H1 (cell line): Measurements from ENCODE around the gene PDIA5. TPM values are rescaled to one million over a fixed set of nuclear protein-coding genes. Genes with fewer than 3 reads are reported as not detected.
A peak's percentile ranks its signal among the peaks of the same experiment; 100 is the strongest.

Source experiments
- CTCF ChIA-PET: fragments of 300-600 bp; sonication (Branson Sonifier 250); formaldehyde crosslinking; loops from one replicate; lab custom pipeline; 2021; ENCODE audit not compliant: partially characterized antibody; lab: Charles Lee
- POLR2A ChIA-PET: fragments of 300-600 bp; sonication (Branson Sonifier 250); formaldehyde crosslinking; loops from one replicate; lab custom pipeline; 2021; ENCODE audit warnings: inconsistent platforms; ENCODE audit not compliant: partially characterized antibody; lab: Charles Lee
- DNase-seq, 2 experiments: peaks; one replicate each; pipeline versions ENCODE4 v3.0.0 to v3.0.0-alpha.2; 2010 to 2022; ENCODE audit warnings: low spot score in 2 of 2, low read depth in 1 of 2, mixed read lengths in 1 of 2
- FAIRE-seq: peaks from 2 replicates; lab custom pipeline; 2011; peaks lifted over from hg19 to GRCh38; lab: Jason Lieb, UNC
- H2AFZ ChIP-seq: 2 replicates; pipeline ENCODE4 v1.8.1; 2012; ENCODE audit warnings: low read length, inconsistent platforms
- H2AK5ac ChIP-seq: 2 replicates; pipeline ENCODE4 v1.6.1; 2013; ENCODE audit warnings: low read depth, low read length
- H2BK120ac ChIP-seq: replicated peaks from 2 replicates; pipeline ENCODE3; 2013; ENCODE audit warnings: low read depth, low read length, inconsistent platforms
- H2BK12ac ChIP-seq: 2 replicates; pipeline ENCODE4 v1.6.1; 2013; ENCODE audit warnings: low read depth, low read length
- H2BK15ac ChIP-seq: 2 replicates; pipeline ENCODE4 v1.6.1; 2013; ENCODE audit warnings: low read length
- H2BK20ac ChIP-seq: 2 replicates; pipeline ENCODE4 v1.6.1; 2013; ENCODE audit warnings: low read length
- H2BK5ac ChIP-seq: 2 replicates; pipeline ENCODE4 v1.6.1; 2013; ENCODE audit warnings: low read depth, low read length
- H3K14ac ChIP-seq: 2 replicates; pipeline ENCODE4 v1.6.1; 2013; ENCODE audit warnings: inconsistent platforms; ENCODE audit not compliant: insufficient read length
- H3K18ac ChIP-seq: 2 replicates; pipeline ENCODE4 v1.6.1; 2013; ENCODE audit warnings: low read length; ENCODE audit errors: extremely low read depth
- H3K23ac ChIP-seq: 2 replicates; pipeline ENCODE4 v1.6.1; 2013; ENCODE audit warnings: inconsistent platforms; ENCODE audit not compliant: insufficient read length
- H3K23me2 ChIP-seq: 2 replicates; pipeline ENCODE4 v1.6.1; 2013; ENCODE audit warnings: low read depth, low read length
- H3K27ac ChIP-seq: 2 replicates; pipeline ENCODE4 v1.6.1; 2011; ENCODE audit warnings: low read depth, low read length, inconsistent platforms
- H3K27me3 ChIP-seq, 4 experiments: replicated peaks in 1 of 4; 1 replicate in 1 of 4; 2 replicates in 3 of 4; pipeline versions ENCODE4 v1.6.1 to v1.8.1; 2011 to 2013; ENCODE audit warnings: low read length in 3 of 4, mild to moderate bottlenecking in 3 of 4, inconsistent platforms in 2 of 4, mixed read lengths in 2 of 4, moderate library complexity in 1 of 4; ENCODE audit not compliant: control insufficient read depth in 3 of 4, insufficient read depth in 3 of 4; ENCODE audit errors: extremely low read depth in 1 of 4
- H3K36me3 ChIP-seq, 4 experiments: 2 replicates each; pipeline versions ENCODE4 v1.6.1 to v1.8.1; 2011 to 2013; ENCODE audit warnings: mild to moderate bottlenecking in 4 of 4, low read length in 3 of 4, moderate library complexity in 2 of 4, control low read depth in 1 of 4, inconsistent platforms in 1 of 4; ENCODE audit not compliant: insufficient read depth in 4 of 4, control insufficient read depth in 2 of 4
- H3K4ac ChIP-seq: replicated peaks from 2 replicates; pipeline ENCODE3; 2013; ENCODE audit warnings: low read length, low read depth, mixed read lengths, inconsistent platforms; ENCODE audit not compliant: insufficient read length
- H3K4me1 ChIP-seq, 4 experiments: replicated peaks in 1 of 4; 1 replicate in 1 of 4; 2 replicates in 3 of 4; pipeline versions ENCODE4 v1.6.1 to v1.8.1; 2011 to 2013; ENCODE audit warnings: low read length in 3 of 4, inconsistent platforms in 2 of 4, mixed read lengths in 1 of 4; ENCODE audit not compliant: insufficient read depth in 4 of 4, control insufficient read depth in 3 of 4
- H3K4me2 ChIP-seq, 2 experiments: 2 replicates each; pipeline versions ENCODE4 v1.6.1 to v1.8.1; 2011 to 2013; ENCODE audit warnings: low read depth in 2 of 2, low read length in 2 of 2, control low read depth in 1 of 2, inconsistent platforms in 1 of 2, mild to moderate bottlenecking in 1 of 2; ENCODE audit not compliant: insufficient read depth in 1 of 2
- H3K4me3 ChIP-seq, 4 experiments: fragments of 200-600, 300-600 bp in 1 of 4; sonication (generic), shearing (Covaris generic), sonication (Bioruptor Twin) in 1 of 4; 2 replicates each; pipeline versions ENCODE4 v1.5.1 to v1.8.1; 2011 to 2016; ENCODE audit warnings: low read length in 4 of 4, low read depth in 3 of 4, control low read depth in 2 of 4, inconsistent platforms in 2 of 4, mild to moderate bottlenecking in 2 of 4, mixed read lengths in 1 of 4, moderate library complexity in 1 of 4; ENCODE audit not compliant: insufficient read depth in 2 of 4; ENCODE audit errors: extremely low read depth in 1 of 4
- H3K56ac ChIP-seq: replicated peaks from 2 replicates; pipeline ENCODE3; 2013; ENCODE audit warnings: low read depth, mild to moderate bottlenecking, mixed read lengths, low read length, inconsistent platforms; ENCODE audit not compliant: insufficient read length
- H3K79me1 ChIP-seq: 2 replicates; pipeline ENCODE4 v1.6.1; 2013; ENCODE audit warnings: low read depth, low read length, control low read depth
- H3K79me2 ChIP-seq, 2 experiments: 2 replicates each; pipeline versions ENCODE4 v1.6.1 to v1.8.1; 2012 to 2013; ENCODE audit warnings: low read length in 2 of 2, mild to moderate bottlenecking in 2 of 2, inconsistent platforms in 1 of 2; ENCODE audit not compliant: insufficient read depth in 2 of 2, control insufficient read depth in 1 of 2
- H3K9ac ChIP-seq, 4 experiments: replicated peaks in 1 of 4; 1 replicate in 1 of 4; 2 replicates in 3 of 4; pipeline versions ENCODE4 v1.6.1 to v1.8.1; 2011 to 2013; ENCODE audit warnings: low read depth in 3 of 4, low read length in 3 of 4, control low read depth in 2 of 4, mild to moderate bottlenecking in 2 of 4, moderate library complexity in 2 of 4, inconsistent platforms in 1 of 4; ENCODE audit errors: extremely low read depth in 1 of 4
- H3K9me3 ChIP-seq, 2 experiments: 2 replicates each; pipeline versions ENCODE4 v1.6.1 to v1.8.1; 2012 to 2013; ENCODE audit warnings: mild to moderate bottlenecking in 2 of 2, moderate library complexity in 2 of 2, control low read depth in 1 of 2, inconsistent platforms in 1 of 2, low read depth in 1 of 2, low read length in 1 of 2, mixed read lengths in 1 of 2; ENCODE audit not compliant: insufficient read depth in 2 of 2
- H4K20me1 ChIP-seq, 2 experiments: replicated peaks in 1 of 2; 2 replicates each; pipeline versions ENCODE3 to v1.8.1; 2011 to 2013; ENCODE audit warnings: inconsistent platforms in 2 of 2, low read length in 2 of 2, mild to moderate bottlenecking in 1 of 2; ENCODE audit not compliant: insufficient read depth in 2 of 2, control insufficient read depth in 1 of 2
- H4K5ac ChIP-seq: 2 replicates; pipeline ENCODE4 v1.6.1; 2013; ENCODE audit warnings: low read length, low read depth, mixed read lengths, inconsistent platforms; ENCODE audit not compliant: insufficient read length
- H4K8ac ChIP-seq: 2 replicates; pipeline ENCODE4 v1.8.0; 2013; ENCODE audit warnings: mild to moderate bottlenecking, moderate library complexity, low read length, inconsistent platforms; ENCODE audit not compliant: insufficient read depth; ENCODE audit errors: extremely low read depth
- H4K91ac ChIP-seq: replicated peaks from 2 replicates; pipeline ENCODE3; 2013; ENCODE audit warnings: low read length, mixed read lengths, inconsistent platforms; ENCODE audit not compliant: insufficient read length
- ASH2L ChIP-seq: fragments of 200-600, 300-600 bp; sonication (generic); IDR thresholded peaks from one replicate; pipeline ENCODE4 v1.7.1; 2017; ENCODE audit warnings: low read length
- HDAC2 ChIP-seq, 2 experiments: fragments of 300-600 bp in 1 of 2; sonication (generic) in 1 of 2; IDR thresholded peaks; 2 replicates each; pipeline ENCODE4 v1.6.1; 2011 to 2012; ENCODE audit warnings: low read depth in 2 of 2, low read length in 2 of 2, mild to moderate bottlenecking in 2 of 2, moderate library complexity in 2 of 2, borderline replicate concordance in 1 of 2, inconsistent platforms in 1 of 2
- HDAC6 ChIP-seq: IDR thresholded peaks from one replicate; pipeline ENCODE4 v1.7.1; 2012; ENCODE audit warnings: low read depth, mild to moderate bottlenecking, inconsistent platforms, low read length, moderate library complexity
- KDM4A ChIP-seq: IDR thresholded peaks from one replicate; pipeline ENCODE4 v1.7.1; 2012; ENCODE audit warnings: low read depth, mild to moderate bottlenecking, moderate library complexity, low read length, inconsistent platforms; ENCODE audit not compliant: severe bottlenecking
- MAX ChIP-seq: IDR thresholded peaks from 2 replicates; pipeline ENCODE4 v1.6.1; 2012; ENCODE audit warnings: inconsistent platforms
- NRF1 ChIP-seq: IDR thresholded peaks from 2 replicates; pipeline ENCODE4 v1.6.1; 2011; ENCODE audit warnings: mild to moderate bottlenecking, low read depth, low read length, improper control_type of control experiment
- RBBP5 ChIP-seq: IDR thresholded peaks from 2 replicates; pipeline ENCODE4 v1.7.1; 2012; ENCODE audit warnings: low read depth, mild to moderate bottlenecking, inconsistent platforms, low read length, moderate library complexity, borderline replicate concordance
- RNF2 ChIP-seq: fragments of 200-900, 300-1000 bp; sonication (generic); IDR thresholded peaks from 2 replicates; pipeline ENCODE4 v1.7.1; 2016; ENCODE audit warnings: borderline replicate concordance, low read depth, mild to moderate bottlenecking, antibody characterized with exemption, low read length; ENCODE audit not compliant: poor library complexity, severe bottlenecking; ENCODE audit errors: missing control alignments
- SP2 ChIP-seq: IDR thresholded peaks from 2 replicates; pipeline ENCODE4 v1.6.1; 2012; ENCODE audit warnings: mild to moderate bottlenecking, low read length, inconsistent platforms
- TEAD4 ChIP-seq: IDR thresholded peaks from 2 replicates; pipeline ENCODE4 v1.6.1; 2012; ENCODE audit warnings: low read depth, low read length, inconsistent platforms, mixed read lengths
- YY1 ChIP-seq: IDR thresholded peaks from 2 replicates; pipeline ENCODE4 v1.6.1; 2011; ENCODE audit warnings: low read depth, mild to moderate bottlenecking, low read length
- WGBS, 2 experiments: shearing (Covaris generic) in 1 of 2; methylation state at CpG; one replicate each; pipeline versions ENCODE4 v1.1.6 to v1.1.7; 2013 to 2015; ENCODE audit warnings: low lambda C conversion rate in 2 of 2, mixed read lengths in 2 of 2, inconsistent platforms in 1 of 2, low coverage in 1 of 2, missing lambda C conversion rate in 1 of 2; ENCODE audit not compliant: insufficient replicate concordance in 2 of 2, insufficient coverage in 1 of 2, insufficient read length in 1 of 2; ENCODE audit errors: extremely low coverage in 1 of 2, missing lambda C conversion rate in 1 of 2; 5-methylcytosine and 5-hydroxymethylcytosine counted together
- polyA plus RNA-seq, 7 experiments: library from polyadenylated mRNA; depleted of rRNA in 3 of 7; stranded (reverse) in 5 of 7; unstranded in 2 of 7; fragments of >200 nt in 5 of 7; fragments of 200-250 nt in 2 of 7; gene quantifications; 1 replicate in 5 of 7; 2 replicates in 1 of 7; 4 replicates in 1 of 7; pipeline versions ENCODE4 v1.2.1 to v1.2.3, GENCODE V29; 2011 to 2013; ENCODE audit warnings: missing spikeins in 2 of 7, mixed read lengths in 2 of 7
- total RNA-seq: library from RNA; stranded (reverse); fragmentation: NEBNext Ultra II Directional; extraction: Animal tissue kit (Norgen Biotek cat#: 25700); gene quantifications from 2 replicates; pipeline ENCODE4 v1.2.1, GENCODE V29; 2021
- TF ChIP-seq, protein P1 (sequence below): IDR thresholded peaks from 2 replicates; pipeline ENCODE4 v1.6.1; 2011; ENCODE audit warnings: low read depth, mild to moderate bottlenecking, low read length; ENCODE audit not compliant: insufficient read depth

The PDIA5 gene
- total and polyA plus RNA-seq, 2 of the 8 experiments (the other 6 are each of a cell fraction or from before 2014, with no cell fraction given): 18.2 to 32.8 TPM

DNA sequence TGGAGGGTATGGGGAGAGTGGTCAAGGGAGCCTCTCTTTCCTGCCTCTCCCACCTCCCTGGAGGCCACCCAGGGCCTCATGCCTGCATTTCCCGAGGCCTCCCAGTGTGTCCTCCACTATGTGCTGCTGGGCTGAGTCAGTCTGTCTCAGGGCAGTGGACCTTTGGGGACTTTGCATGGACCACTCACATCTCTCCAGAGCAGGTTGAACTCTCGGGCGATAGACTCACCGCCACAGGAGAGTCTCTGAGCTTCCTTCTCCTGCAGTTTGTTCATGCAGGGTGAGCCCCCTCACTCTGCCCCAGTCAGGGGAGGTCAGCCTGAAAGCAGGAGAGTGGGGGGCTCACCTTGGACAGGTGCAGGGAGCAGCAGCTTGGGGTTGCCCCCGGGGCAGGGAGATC, 74.5 kb downstream of the PDIA5 start:
- H3K36me3 ChIP-seq: peaks cover 6 to 10% (median 7%) of the 10 kb centered on the region in 4 experiments
- TF ChIP-seq ASH2L (no peak), SP2 (no peak), MAX (no peak), KDM4A (no peak), HDAC2 (IDR thresholded peaks at IDR 0.05; ENCODE audit: borderline replicate concordance in 1 of 2, low read depth in 2 of 2, low read length in 2 of 2) (no peak), RNF2 (no peak), HDAC6 (no peak), YY1 (no peak), NRF1 (no peak), RBBP5 (no peak), TEAD4 (no peak)
- TF ChIP-seq, protein P1, sequence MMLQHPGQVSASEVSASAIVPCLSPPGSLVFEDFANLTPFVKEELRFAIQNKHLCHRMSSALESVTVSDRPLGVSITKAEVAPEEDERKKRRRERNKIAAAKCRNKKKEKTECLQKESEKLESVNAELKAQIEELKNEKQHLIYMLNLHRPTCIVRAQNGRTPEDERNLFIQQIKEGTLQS: no peak

More for the DNA sequence above, 74.5 kb downstream of the PDIA5 start:
- no peak overlapping the region for H4K91ac ChIP-seq
- H3K4ac ChIP-seq: no peak overlapping the region
- H3K23ac ChIP-seq: no peak overlapping the region
- no peaks in the 10 kb centered on the region for H3K79me1 ChIP-seq
- H3K23me2 ChIP-seq: no peaks in the 10 kb centered on the region
- ChIA-PET CTCF (interaction anchor here (0.8 to 1.2 kb wide), 6 partner anchors 10 to 97 kb away, joined by 3 to 6 read pairs (median 3); no protein-coding TSS in a partner anchor), POLR2A (interaction anchor here (0.8 kb wide), 1 partner anchor 9 kb away, joined by 3 read pairs; no protein-coding TSS in a partner anchor)
- no peak overlapping the region for H3K4me2 ChIP-seq
- H3K14ac ChIP-seq: no peak overlapping the region
- DNase-seq: no peak
- no peak overlapping the region for H2BK120ac ChIP-seq
- no peaks in the 10 kb centered on the region for H3K9me3 ChIP-seq
- H3K4me1 ChIP-seq: peaks cover 4 to 7% (median 6%) of the 10 kb centered on the region in 4 experiments; a peak in 5 of 7 replicates
- no peak overlapping the region for H2BK15ac ChIP-seq
- H3K9ac ChIP-seq: no peak overlapping the region
- H2BK20ac ChIP-seq: no peak overlapping the region
- no peak overlapping the region for H2AFZ ChIP-seq
- no peak overlapping the region for H3K56ac ChIP-seq
- 96% methylated on average over 5 of the region's 5 CpGs; no CpG with 5 or more reads in 1 of the 2 experiments for WGBS, 2 experiments
- H4K5ac ChIP-seq: no peak overlapping the region
- H4K20me1 ChIP-seq: peaks cover 2 to 3% of the 10 kb centered on the region in 2 experiments
- FAIRE-seq: no peak
- no peak overlapping the region for H2AK5ac ChIP-seq
- 0 out of 2 replicates have a peak overlapping the region, but pooled peaks have one; percentile 15 for H4K8ac ChIP-seq
- no peaks in the 10 kb centered on the region for H3K27me3 ChIP-seq
- H2BK12ac ChIP-seq: no peak overlapping the region
- no peak overlapping the region for H3K27ac ChIP-seq
- H3K18ac ChIP-seq: no peak overlapping the region
- H3K4me3 ChIP-seq: no peak overlapping the region
- no peak overlapping the region for H2BK5ac ChIP-seq
- H3K79me2 ChIP-seq: no peaks in the 10 kb centered on the region
